HG03135 (cell line): Measurements from ENCODE around the gene EIF4E1B.

ENCODE experiments used
- ATAC-seq: cut with Tn5 transposase; IDR thresholded peaks from one replicate; pipeline ENCODE4 v1.9.1; 2021; ENCODE audit warnings: mild to moderate bottlenecking, moderate library complexity; ENCODE audit not compliant: unreplicated experiment

Gene EIF4E1B

DNA sequence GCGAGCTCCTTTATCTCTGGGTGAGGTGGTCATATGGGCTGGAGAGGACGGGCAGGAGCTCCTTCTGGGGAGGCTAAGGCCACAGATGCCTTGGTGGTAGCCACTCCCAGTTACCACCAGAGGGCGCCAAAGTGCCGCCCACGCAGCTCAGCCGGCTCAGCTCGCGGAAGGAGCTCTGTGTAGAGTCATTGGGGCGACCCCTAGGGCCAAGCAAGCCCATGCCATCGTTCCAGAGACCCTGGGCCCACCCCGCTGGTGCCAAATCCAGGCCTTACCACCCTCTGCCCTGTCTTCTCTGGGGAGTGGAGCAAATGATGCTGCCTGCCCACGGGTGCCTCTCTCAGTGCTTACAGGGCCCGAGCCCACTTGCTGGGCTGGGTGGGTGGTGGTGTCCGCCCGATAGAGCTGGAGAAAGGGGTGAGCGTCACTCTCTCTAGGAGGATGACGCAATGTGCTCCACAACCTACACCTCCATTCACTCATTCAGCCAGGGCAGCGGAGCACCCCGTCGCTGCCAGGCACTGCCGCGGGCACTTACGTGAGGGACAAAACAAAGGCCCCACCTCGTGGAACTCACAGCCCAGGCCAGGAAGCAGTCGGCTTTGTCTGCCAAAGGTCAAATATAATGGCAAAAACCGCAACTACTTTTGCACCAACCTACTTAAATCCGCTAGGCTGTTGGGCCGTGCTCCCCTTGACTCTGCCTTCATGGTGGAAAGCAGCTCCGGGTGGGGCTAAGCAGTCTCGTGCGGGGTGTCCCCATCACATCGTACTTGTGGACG, 30.6 kb downstream of the EIF4E1B start:
- ATAC-seq, result peak; percentile 55

DNA sequence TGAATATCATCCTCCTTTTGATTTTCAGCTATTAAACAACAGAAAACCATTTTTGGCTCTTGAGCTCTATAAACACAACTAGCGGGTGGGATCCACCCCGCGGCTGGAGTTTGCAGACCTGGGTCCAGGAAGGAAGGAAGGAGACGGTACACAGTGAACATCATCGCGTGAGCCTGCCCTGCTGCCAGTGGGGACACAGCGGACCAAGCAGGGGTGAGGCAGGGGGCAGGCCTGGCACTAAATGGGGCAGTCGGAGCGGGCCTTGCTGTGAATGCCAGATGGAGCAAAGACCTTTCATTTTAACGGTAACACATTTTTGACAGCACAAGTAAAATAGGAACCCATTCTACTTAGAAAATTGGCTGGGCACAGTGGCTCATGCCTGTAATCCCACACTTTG, 31.2 kb downstream of the EIF4E1B start:
- ATAC-seq, result no peak

DNA sequence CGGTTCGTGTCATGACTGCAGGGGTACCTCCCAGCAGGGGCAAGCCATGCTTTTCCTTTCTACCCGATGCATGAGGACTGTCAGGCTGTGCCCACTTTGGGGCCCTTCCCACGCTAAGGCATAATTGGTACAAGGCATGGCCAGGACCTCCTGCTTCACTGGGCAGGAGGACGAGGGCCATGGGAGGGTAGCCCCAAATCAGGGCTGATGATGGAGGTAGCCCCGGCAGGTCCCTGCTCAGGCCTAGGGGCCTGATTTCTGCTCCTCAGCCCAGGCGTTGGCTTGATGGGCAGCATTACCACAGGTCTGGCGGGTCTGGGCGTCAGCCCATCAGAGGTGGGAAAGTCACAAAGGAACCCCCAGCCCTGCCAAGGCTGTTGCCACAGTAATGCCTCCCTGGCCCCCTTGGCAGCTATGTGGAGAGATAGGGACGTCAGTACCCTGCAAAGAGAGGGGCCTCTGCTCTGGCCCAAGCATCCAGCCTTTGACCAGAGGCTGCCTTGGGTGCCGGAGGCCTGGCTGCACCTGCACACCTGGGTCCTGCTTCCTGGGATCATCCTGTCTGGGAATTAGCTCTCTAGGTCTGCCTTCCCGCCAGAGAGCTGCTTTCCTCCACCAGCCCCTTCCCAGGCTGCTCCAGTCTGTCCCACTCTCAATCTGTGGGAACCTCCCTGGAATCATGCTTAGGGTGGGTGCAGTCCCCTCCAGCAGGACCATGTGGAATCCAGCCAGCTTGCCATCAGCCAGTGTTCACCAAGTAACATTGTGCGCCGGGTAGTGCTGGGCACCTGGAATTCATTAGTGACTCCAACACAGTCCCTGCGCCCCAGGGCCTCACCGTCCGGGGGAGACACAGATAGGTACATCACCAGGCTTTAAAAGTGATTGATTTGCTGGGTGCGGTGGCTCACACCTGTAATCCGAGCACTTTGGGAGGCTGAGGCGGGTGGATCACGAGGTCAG, 32.2 kb downstream of the EIF4E1B start:
- no peak for ATAC-seq

DNA sequence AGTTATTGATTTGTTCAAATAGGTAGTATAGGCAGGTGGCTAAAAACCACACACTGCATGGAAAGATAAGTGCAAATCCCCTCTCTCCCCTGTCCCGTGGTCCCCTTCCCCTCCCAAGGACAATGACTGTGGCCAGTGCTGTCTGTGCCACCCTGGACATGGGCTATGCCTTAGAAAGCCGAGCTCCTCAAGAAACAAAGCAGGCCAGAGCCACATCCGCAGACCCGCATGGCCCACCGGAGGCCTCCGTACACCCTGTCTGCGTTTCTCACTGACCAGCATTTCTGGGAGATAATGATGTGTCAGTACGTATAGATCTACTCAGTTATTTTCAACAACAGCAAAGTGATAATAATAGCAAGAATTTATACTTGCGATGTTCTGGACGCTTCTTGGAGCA, 33.1 kb downstream of the EIF4E1B start:
- no peak for ATAC-seq

DNA sequence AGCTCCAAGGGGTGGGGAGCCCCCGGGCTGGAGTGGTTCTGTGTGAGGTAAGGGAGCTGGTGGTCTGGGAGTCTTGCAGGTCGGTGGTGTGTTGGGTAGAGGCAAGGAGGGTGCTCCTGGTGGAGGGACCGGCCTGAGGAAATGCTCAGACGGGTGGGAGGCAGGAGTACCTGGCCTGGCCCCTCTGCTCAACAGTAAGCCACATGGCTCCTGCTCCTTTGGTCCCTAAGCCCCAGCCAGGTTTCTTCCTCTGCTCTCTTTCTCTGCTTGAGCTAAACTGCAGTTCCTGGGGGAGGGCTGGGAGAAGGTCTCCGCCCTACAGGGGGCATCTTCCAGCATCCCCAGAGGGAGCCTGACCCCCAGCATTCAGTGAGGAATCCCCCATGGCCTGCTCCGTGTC, 34.0 kb downstream of the EIF4E1B start:
- ATAC-seq, result no peak

DNA sequence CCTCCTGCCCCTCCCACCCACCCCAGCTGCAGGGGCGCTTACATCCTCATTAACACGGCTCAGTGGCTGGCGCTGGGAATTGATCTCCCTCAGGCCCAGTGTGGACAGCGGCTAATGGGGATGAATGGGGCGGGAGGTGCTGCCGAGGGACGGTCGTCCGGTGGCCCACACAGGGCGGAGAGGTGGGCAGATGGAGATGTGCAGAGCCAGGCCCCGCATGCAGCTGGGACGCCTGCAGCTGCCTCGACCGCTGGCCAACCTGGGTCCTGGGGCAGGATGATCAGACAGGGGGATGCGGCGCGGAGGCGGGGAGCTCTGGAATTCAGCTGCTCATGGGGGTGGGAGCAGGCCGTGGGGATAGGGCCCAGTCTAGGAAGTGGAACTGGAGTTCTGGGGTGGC, 34.4 kb downstream of the EIF4E1B start:
- ATAC-seq, result no peak

DNA sequence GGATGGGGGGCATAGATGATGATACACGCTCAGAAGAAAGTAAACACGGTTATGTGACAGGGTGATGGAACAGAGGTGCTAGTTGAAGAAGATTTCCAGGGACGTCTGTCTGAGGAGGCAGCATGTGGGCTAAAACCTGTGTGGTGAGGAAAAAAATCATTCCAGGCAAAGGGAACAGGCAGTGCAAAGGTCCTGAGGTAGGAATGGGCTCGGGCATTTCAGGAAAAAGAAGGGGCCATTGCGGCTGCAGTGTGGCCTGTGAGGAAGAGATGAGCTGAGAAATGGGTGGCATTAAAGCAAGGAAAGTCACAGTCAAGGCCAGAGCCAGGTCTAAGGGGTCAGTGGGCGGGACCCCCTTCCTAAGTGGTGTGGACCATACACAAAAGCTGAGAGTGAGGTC, 35.0 kb downstream of the EIF4E1B start:
- ATAC-seq, result no peak

DNA sequence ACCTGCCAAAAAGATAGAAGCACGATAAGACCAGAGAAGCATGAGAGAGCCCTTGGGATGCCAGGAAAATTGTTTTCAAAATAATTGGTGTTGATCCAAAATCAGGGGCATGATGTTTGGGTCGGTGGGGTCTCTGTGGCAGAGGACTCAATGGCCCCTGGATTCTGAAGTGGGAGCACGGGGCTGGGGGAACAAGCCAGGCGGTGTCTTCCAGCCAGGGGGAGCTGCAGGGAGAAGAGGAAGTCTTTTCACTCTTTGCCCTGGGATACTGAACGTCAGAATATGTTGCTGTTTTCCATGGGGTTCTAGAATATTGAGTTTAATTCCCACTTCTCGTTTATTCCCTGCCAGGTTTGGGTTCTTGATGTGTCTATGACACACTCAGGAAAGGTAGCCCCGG, 37.2 kb downstream of the EIF4E1B start:
- ATAC-seq, result no peak

DNA sequence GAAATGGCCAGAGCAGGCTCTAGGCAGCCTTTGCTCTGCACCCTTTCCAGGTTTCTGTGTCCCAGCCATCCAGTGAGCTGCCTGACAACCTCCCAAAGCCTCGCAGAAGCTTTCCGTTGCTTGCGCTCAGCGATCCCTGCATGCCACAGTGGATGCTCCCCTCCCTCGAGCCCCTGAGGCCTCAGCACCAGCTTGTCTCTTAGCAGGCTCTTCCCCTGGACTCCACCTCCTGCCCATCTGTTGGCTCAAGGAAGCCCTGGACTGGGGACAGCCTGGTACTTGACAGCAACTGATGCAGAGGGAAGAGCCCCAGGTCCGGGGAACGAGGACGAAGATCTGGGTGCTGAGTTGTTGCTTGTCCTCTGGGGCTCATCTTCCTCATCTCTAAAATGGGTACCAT, 40.0 kb downstream of the EIF4E1B start:
- ATAC-seq, result no peak

DNA sequence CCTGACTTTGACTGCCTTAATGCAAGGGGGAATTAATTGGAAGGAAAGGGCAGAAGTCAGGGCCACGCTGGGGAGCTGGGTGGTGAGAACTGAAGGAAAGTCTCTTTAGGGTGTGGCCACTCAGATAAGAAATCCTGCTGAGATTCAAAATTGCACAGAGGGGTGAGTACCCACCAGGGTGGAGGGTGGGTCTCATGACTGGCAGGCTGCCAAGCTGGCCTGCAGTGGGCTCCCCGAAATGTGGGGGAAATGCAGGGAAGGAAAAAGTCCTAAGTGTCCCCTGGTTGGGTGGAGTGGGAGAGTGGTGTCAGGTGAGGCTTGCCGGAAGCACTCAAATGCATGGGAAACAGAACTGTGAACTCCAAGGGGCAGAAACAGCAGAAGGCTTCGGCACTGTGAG, 40.9 kb downstream of the EIF4E1B start:
- no peak for ATAC-seq

DNA sequence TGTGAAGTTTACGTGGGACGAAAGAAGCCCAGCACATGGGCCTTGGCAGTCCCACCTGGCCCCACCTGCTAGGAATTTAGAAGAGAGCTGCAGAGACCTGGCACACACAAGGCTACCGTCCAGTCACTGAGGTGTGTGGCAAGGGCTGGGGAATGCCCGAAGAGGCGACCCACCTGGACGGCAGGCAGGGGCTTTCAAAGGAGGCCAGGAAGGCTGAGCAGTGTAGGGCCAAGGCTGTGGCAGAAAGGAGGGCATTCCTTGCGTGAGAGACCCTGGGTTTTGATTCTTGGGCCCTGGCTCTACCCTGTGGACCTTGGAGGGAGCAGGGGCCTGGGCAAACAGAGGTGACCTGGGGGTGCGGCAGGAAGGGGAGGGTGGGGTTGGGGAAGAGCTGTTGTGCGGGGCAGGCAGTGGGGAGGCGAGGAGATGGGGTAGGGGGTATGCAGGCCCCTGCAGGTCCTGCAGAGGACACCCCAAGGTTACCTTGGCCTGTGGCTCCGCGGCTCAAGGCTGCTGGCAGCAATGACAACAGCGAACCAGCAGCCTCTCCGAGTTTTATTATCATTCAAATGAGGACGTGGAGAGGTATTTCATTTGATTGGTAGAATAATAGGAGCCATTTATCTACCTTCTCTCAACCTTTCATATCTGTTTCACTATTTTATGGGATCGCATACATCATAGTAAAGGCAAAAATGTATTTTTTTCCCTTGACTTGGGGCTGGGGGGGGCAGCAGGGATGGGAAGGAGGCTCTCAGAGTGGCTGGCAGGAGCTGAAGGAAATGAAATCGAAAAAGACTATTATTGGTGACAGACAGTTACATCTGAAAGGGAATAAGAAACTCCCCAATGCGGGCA, 41.6 kb downstream of the EIF4E1B start:
- ATAC-seq, result no peak

DNA sequence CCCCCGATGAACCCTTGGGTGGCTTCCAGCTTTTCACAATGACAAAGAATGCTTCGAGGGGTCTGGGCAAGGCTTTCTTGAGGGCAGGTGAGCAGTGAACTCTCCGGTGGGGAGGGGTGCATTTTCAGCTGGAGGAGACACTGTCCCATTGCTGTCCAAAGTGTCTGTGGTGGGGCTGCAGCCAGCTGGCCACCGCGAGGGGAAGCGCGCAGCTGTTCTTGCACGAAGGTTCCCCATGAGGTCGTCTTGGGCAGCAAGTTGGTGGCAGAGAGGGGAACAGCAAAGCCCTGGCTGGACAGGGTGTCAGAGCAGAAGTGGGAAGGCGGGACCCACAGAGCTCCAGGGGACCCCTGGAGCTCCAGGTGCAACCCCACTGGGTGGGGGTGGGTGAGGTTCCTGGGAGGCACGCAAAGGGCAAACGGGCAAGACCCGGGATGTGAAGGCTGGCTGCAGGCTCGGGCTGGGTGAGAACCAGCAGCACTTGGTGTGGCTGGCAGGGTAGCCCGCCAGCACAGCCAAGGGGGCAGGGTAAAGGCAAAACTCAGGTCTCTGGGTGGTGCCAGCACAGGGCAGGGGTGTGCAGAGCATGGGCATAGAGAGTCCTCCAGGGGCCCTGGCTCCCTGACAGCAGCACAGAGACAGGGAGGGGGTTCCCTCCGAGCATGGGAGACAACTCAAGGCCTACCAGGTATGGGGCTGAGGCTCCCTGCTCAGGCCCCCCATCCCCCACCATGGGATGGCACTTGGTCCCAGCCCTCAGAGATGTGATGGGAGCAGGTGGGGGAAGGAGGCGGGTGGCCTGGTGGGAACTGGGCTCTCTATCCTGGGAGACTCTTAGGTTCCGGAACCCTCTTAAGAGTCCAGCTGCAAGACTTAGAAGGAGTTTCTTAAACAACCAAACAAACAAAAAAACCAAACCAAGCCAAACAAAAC, 43.4 kb downstream of the EIF4E1B start:
- ATAC-seq, result no peak

DNA sequence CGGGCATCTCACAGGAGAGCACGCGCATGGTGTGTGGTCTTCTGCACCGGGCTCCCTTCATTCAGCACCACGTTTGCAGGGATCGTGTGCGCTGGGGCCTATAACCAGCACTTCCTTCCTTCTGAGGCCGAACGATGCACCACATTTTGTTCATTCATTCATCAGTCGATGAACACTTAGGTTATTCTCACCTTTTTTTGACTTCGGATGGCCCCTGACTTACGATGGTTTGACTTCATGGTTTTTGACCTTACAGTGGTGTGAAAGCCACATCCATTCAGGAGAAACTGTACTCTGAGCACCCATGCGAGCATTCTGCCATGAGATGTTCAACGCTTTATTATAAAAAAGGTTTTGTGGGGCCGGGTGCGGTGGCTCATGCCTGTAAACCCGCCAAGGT, 44.3 kb downstream of the EIF4E1B start:
- no peak for ATAC-seq

DNA sequence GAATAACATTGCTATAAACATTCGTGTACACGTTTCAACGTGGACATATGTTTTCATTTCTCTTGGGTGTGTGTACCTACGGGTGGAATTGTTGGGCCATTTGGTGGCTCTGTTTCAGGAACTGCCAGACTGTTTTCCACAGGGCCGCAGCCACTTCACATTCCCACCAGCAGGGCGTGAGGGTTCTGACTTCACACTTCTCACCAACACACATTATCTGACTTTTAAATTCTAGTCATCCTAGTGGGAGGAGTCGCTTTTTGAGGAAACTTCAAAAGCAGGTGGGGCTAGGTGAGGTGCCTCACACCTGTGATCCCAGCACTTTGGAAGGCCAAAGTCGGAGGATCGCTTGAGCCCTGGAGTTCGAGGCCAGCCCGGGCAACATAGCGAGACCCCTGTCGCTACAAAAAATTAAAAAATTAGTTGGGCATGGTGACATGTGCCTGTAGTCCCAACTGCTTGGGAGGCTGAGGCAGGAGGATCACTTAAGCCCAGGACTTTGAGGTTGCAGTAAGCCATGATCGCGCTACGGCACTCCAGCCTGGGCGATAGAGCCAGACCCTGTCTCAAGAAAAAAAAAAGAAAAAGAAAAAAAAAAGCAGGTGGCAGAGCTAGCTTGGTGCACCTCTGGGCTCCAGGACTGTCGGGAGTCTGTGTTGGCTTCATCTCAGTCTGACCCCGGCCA, 45.3 kb downstream of the EIF4E1B start:
- ATAC-seq, result no peak

DNA sequence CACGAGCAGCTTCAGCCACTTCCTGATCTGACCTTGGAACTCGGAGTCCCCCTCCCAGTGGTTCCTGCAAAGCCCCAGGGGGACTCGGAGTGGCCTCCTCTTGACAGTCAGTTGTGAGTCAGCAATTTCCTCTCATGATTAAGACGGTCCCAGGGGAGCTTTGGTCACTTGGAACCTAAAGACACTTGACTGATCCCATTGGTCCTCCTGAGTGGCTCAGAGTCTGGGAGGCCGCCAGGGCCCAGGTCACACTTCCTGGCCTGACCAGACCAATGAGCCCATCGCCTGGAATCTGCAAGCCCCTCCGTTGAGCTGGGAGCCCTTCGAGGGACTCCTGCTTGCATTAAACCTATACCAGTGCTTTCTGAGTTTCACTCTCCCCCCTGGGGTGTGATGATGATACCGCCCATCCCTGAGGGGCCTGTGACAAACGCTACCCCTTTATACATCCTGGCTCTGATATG, 45.9 kb downstream of the EIF4E1B start:
- ATAC-seq, result peak; percentile 67

DNA sequence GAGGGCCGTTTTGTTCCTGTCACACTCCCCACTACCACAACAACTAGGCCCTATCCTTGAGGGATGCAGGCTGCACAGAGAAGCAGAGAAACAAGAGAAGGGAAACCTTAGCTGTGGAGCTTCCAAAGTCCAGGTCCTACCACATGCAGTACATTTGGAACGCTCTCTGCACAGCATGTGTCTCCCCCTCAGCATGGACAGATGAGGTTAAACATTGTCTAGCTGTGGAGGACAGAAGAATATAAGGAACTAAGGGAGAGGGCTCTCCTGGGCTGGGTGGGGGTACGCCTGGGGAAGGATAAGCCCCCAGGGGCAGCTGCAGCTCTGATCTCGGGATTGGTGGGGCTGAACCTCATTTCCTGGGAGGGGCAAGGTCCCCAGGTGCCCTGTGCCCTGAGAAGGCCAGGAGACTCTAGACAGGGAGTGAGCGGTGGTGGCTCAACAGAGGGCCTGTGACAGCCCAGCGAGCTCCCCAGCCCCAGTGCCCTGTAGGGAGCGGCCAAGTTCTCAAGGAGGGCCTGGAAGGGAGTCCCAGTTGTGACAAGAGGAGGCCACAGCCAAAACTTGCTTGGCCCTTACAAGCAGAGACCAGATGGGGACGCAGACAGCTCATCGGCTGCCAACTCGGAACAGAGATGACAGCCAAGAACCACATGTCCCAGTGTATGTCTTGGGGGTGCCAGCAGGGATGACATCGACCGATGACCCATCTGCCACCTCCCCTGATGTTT, 46.9 kb downstream of the EIF4E1B start:
- ATAC-seq, result no peak

DNA sequence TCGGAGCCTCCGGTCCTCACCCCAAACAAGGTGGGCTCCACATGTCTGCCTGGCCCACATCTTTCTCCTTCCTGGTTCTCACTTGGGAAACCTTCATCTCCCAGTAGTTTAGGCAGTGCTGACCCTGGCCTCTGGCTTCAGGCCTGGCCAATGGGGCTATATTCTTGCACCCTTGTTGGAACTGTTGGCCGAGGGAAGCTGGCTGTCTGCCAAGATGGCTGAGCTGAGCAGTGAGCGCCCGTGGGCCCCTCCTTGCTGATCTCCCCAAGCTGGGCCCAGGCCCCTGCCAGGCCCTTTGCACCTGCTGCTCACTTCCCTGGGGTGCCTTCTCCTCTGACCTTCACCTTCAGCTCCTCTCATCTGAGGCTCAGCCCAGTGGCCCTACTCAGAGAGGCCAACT, 48.1 kb downstream of the EIF4E1B start:
- ATAC-seq, result no peak

DNA sequence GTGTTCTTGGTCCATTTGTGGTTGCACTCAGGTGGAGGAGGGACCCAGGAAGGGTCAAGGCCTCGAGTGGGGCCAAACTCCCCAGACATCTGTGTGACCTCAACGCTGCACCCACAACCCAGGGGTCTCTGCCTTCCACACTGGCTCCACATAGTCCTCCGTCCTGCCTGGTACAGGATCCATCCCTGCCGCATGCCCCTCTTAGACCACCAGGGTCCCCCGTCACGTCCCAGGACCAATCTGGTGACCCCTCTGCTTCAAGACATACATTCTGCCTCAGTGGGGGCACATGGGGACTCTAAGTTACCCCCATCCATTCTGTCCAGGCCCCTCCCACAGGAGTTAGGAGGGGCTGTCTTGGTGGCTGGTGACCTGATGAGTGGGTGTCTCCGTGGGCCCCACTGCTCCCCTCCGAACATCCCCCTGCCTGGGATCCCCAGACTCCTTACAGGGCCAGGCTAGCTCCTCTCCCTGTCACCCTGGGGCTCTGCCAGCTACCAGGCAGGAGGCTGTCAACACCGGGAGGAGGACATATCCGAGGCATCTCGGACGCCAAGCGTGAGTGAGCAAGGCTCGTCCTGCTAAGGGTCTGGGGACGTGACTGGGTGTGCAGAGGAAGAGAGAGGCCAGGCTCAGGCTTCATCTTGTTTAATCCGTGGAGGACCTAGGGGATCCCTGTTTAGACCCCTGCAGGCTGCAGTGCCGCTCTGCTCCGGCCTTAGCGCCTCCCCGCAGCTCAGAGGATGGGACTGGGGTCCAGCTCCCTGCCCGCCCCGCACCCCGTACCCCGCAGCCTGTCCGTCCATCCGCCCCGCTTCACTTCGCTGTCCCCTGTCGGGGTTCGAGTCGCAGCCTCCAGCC, 49.1 kb downstream of the EIF4E1B start:
- ATAC-seq, result no peak
